HG02610 (cell line): ENCODE results near the gene CD200R1L.

Experiments
- ATAC-seq: cut with Tn5 transposase; IDR thresholded peaks from one replicate; pipeline ENCODE4 v1.9.1; 2021; ENCODE audit warnings: mild to moderate bottlenecking, moderate library complexity; ENCODE audit not compliant: unreplicated experiment

The CD200R1L gene

DNA sequence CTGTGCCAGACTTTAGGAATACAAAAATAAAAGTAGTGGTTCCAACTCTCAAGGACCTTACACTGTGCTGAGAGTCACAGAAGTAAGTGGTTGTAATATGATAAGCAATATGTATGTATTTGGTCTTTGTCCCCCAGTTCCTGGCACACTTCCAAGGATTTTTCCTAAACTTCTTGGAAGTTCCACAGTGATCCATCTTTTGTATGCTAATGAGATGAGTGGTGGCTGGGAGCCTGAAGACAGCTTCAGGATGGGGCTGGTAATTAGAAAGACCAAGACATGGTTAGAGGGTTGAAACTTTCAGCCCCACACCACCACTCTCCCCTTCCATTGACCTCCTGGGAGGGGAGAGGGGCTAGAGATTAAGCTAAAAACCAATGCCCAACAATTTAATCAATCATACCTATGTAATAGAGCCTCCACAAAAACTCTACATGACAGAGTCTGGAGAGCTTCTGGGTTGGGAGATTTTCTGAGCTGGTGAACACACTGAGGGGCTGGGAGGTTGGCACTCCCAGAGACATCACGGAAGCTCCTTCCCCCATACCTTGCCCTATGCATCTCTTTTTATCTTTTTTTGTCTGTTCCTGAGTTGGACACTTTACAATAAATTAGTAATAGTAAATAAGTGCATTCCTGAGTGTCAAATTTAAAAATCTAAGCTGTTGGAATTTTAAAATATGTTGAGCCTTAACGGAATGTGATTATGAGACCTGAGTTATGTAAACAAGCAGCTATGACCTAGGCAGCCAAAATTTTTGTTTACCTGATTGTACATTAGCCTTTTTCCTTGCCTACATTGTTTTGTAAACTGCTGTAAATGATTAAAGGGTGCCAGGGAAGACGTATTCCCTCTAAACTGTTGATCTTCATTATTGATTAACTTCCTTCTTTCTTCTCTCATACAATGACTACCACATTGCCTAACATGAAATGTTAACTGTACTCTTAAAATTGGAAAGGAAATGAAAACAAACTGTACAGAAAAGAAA is 24.3 kb downstream of the CD200R1L start:
- ATAC-seq: no peak

GRCh38 chr3:112818289-112818688 is 28.4 kb downstream of the CD200R1L start:
- ATAC-seq: no peak

- no peak for ATAC-seq
These were observed 28.9 kb downstream of the CD200R1L start for GRCh38 chr3:112817797-112818196.

- no peak for ATAC-seq
These were observed 29.4 kb downstream of the CD200R1L start for GRCh38 chr3:112817271-112817670.

GRCh38 chr3:112815981-112816380 is 30.7 kb downstream of the CD200R1L start:
- no peak for ATAC-seq

DNA sequence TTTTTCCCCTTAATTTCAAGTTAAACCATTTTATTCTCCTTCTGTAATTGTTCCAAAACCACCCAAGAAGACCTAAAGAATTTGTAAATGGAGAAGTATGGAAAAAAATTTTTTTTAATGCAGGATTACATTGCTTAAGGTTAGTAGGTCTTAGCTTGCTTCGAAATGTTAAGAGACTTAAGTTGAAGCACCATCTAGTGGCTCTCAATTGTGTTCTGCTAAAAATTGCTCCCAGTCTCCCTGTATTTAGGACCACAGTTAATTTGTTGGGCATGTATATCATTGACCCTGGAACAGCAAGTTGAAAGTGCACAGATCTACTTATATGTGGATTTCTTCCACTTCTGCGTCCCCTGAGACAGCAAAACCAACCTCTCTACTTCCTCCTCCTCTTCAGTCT is 32.4 kb downstream of the CD200R1L start:
- no peak for ATAC-seq

GRCh38 chr3:112813723-112814171 is 32.9 kb downstream of the CD200R1L start:
- peak; percentile 85 for ATAC-seq

DNA sequence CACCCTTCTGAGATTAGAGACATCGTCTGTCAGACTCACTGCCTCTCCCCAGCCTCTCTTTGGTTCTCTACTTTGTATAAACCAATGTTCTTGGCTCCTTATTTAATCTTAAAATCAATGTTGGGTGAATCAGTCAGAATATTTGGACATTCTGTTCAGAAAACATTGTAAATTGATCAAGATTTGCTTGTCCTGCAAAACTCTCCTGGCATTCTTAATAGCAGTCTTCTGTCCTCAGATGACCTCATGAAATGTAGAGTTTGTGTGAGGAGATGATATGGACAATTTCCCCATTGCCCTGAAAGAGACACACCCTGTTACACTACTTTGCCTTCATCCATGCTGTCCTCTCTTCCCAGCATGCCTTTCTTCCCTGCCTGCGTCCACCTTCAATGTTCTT is 33.6 kb downstream of the CD200R1L start:
- ATAC-seq: no peak

DNA sequence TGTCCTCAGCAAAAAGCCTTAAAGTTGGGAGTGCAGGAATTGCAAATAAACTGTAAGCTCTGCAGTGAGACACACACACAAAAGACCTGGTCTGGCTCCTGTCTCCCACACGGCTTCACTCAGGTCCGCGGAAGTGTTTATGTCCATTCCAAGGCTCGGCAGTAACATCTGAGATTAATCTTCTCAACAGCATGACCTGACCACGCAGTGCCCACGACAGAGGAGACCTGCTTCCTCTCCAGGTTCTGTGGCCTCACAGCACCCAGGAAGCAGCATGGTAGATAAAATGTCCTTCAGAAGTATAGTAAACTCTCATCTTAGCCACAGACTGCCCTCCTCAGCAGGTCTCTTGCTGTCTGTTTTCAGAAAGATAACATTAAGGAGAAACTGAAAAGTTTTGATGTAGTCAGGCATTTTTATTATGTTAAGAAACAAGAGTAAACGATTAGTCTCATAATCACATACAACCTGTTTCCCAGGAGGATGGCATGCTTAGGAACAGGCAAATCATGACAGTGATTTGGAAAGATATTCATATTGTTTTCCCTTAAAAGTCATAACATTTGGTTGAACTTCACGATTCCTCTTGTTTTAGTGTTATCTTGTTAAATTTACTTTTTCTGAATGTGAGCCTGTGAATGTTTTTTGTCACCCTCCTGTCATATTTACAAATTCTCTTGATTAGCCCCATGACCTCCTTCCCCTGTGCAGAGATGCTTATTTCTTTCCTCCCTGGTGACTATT is 34.6 kb downstream of the CD200R1L start:
- ATAC-seq: no peak

GRCh38 chr3:112811131-112811884 is 35.4 kb downstream of the CD200R1L start:
- no peak for ATAC-seq

DNA sequence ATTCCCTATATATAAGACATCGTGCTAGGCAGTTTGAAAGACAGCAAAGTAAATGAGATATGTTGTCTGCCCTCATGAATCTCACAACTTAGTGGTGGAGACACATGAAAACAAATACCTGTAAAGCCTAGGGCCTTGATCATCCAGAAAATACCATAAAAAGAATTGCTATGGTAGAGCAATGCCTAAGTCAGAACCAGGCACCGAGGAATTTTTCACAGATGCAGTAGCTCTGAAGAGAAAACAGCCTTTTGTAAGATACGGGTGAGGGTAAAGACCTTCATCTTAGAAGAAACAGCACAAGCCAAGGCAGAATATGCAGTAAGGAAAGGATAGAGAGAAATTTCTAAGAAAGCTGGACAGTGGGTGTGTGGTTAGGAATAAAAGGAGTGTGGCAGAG is 36.1 kb downstream of the CD200R1L start:
- no peak for ATAC-seq

- no peak for ATAC-seq
These were observed 38.5 kb downstream of the CD200R1L start for GRCh38 chr3:112808136-112808535.

DNA sequence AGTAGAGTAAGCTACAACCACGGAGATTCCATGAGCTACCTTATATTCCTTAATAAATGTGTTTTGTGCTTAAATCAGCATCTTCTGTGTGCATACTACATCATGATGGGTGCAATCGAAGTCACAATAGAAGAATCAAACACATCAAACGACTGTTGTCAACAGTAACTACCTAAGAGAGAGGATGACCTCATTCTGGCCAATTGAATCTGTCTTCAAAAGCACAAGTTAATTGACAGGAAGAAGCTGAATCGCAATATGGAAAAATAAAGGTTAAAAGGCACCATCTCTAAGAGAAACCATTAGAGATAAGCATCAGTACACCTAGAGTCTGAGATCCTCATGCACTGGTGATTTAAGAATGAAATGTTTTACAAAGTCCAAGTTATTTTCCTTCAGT is 39.0 kb downstream of the CD200R1L start:
- ATAC-seq: no peak

DNA sequence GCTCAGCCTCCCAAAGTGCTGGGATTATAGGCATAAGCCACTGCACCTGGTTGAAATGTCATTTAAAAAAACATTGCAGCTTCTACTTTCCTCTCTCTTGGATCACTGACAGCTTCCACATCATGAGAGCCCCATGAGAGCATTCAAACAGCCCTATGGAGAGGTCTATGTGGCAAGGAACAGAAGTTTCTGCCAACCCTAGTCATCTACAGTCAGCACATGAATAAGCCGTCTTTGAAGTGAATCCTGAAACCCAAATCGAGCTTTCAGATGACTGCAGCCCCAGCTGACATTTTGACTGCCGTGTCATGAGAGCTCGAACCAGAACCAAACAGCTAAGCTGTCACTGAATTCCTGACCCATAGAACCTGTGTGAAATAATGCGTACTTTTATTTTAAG is 39.8 kb downstream of the CD200R1L start:
- ATAC-seq: no peak

GRCh38 chr3:112805126-112805525 is 41.5 kb downstream of the CD200R1L start:
- no peak for ATAC-seq

- ATAC-seq: no peak
These were observed 42.6 kb downstream of the CD200R1L start for GRCh38 chr3:112804021-112804420.

GRCh38 chr3:112803467-112803866 is 43.2 kb downstream of the CD200R1L start:
- ATAC-seq: no peak

- no peak for ATAC-seq
These were observed 44.3 kb downstream of the CD200R1L start for GRCh38 chr3:112802338-112802737.

DNA sequence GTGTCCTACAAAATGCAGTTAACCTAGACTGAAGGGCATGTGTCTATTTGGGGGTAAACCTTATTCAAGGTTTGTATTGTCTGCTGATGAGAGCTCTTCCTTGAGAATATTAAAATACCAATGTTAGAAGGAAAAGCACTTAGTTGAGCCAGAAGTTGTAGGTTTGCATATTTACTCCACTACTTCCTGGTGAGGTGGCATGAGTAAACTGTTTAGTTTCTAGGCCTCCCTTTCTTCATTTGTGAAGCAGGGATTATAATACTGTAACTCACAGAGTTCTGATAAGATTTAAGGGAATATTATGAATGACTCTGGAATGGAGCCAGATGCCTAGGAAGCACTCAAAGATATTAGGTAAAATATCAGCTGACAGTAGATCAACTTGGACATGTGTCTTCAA is 46.7 kb downstream of the CD200R1L start:
- no peak for ATAC-seq

DNA sequence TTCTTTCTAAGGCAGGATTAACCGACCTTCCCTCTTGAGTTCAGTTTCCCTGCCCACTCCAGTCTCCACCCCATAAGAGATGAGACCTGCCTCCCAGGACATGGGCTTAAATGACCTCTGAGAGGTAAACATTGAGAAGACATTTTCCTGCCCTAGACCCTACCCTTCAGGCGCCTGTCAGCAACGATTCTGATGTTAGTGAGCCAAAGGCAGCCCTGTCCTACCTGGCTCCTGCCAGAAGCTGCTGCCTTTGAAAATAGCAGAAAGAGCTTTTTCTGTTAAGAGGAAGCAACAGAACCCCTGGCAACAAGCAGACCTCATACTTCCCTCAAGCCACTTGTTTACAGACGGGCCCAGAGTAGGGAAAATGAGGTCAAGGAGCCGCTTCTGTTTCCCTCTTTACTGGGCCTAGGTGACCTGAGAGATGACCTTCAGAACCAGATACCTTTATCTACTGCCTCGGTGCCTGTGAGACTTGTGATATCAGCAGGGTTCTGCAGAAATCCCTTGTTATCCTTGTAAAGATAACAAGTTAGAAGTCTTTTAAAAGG is 52.0 kb downstream of the CD200R1L start:
- no peak for ATAC-seq
